ENCODE measurements around the gene ZNF469.

GRCh38 chr16:88389191-88389590 is 6.4 kb downstream of the ZNF469 start:
- TF ChIP-seq CTCF (IDR thresholded peaks at IDR 0.05; ENCODE audit: extremely low read depth in 1 of 2, insufficient read depth in 1 of 2, low read depth in 1 of 2, low read length in 2 of 2): no peak
- no peak for TF ChIP-seq MYC (IDR thresholded peaks at IDR 0.05; ENCODE audit: low read depth, low read length)
